GM23338 (cell line): ENCODE data around the gene WBP2. TPM values are rescaled to one million over a fixed set of nuclear protein-coding genes. Genes with fewer than 3 reads are reported as not detected.
"Not testable (repeated sequence)": the region's sequence is repeated elsewhere in the genome, so short reads cannot be mapped to it uniquely, and the experiment has no call there.

ENCODE experiments used
- ATAC-seq: fragments of 200-7000 bp; cut with Tn5 transposase; 3 replicates; pipeline ENCODE4 v1.9.1; 2020
- DNase-seq: peaks from one replicate; pipeline ENCODE4 v3.0.0-alpha.2; 2015; ENCODE audit warnings: low spot score
- H2AFZ ChIP-seq: fragments of 200-600 bp; sonication (generic); 2 replicates; pipeline ENCODE4 v1.8.0; 2016; ENCODE audit warnings: antibody characterized with exemption, mild to moderate bottlenecking, moderate library complexity
- H3F3A ChIP-seq: fragments of 200-600 bp; sonication (generic); replicated peaks from 2 replicates; pipeline ENCODE4 v1.8.0; 2017; ENCODE audit warnings: antibody characterized with exemption, mixed run types, low read depth
- H3K27ac ChIP-seq: fragments of 200-600 bp; sonication (generic); 2 replicates; pipeline ENCODE4 v1.6.1; 2016; ENCODE audit warnings: low read depth
- H3K27me3 ChIP-seq: fragments of 200-600 bp; sonication (generic); 2 replicates; pipeline ENCODE4 v1.8.0; 2016; ENCODE audit warnings: mild to moderate bottlenecking, mixed run types, moderate library complexity; ENCODE audit not compliant: insufficient read depth
- H3K36me3 ChIP-seq: fragments of 200-600 bp; sonication (generic); 2 replicates; pipeline ENCODE4 v1.8.0; 2016; ENCODE audit warnings: mild to moderate bottlenecking; ENCODE audit not compliant: insufficient read depth
- H3K4me1 ChIP-seq: fragments of 200-600 bp; sonication (generic); 2 replicates; pipeline ENCODE4 v1.8.0; 2016; ENCODE audit warnings: mild to moderate bottlenecking, moderate library complexity; ENCODE audit not compliant: insufficient read depth
- H3K4me2 ChIP-seq: fragments of 200-600 bp; sonication (generic); 2 replicates; pipeline ENCODE4 v1.7.1; 2017; ENCODE audit warnings: mixed run types
- H3K4me3 ChIP-seq: fragments of 200-600 bp; sonication (generic); 2 replicates; pipeline ENCODE4 v1.6.1; 2016; ENCODE audit warnings: mixed run types
- H3K79me2 ChIP-seq: fragments of 200-600 bp; sonication (generic); replicated peaks from 2 replicates; pipeline ENCODE4 v1.8.0; 2017; ENCODE audit warnings: mild to moderate bottlenecking; ENCODE audit not compliant: insufficient read depth
- H3K9me2 ChIP-seq: fragments of 200-600 bp; sonication (generic); 2 replicates; pipeline ENCODE4 v1.8.0; 2017; ENCODE audit not compliant: insufficient read depth
- H4K20me1 ChIP-seq: fragments of 200-600 bp; sonication (generic); replicated peaks from 2 replicates; pipeline ENCODE4 v1.8.0; 2017; ENCODE audit warnings: mild to moderate bottlenecking; ENCODE audit not compliant: insufficient read depth
- H3K27ac Mint-ChIP-seq: 2 replicates; pipeline ENCODE4 v1.8.0; 2020; ENCODE audit warnings: inconsistent platforms, mild to moderate bottlenecking, moderate library complexity, mixed read lengths
- H3K27me3 Mint-ChIP-seq: 3 replicates; pipeline ENCODE4 v1.8.0; 2022; ENCODE audit warnings: low read depth, mild to moderate bottlenecking, moderate library complexity, mixed read lengths, inconsistent platforms; ENCODE audit not compliant: insufficient read depth, poor library complexity
- H3K36me3 Mint-ChIP-seq: 3 replicates; pipeline ENCODE4 v1.8.0; 2021; ENCODE audit warnings: low read depth, mild to moderate bottlenecking, inconsistent platforms, moderate library complexity, mixed read lengths
- H3K4me1 Mint-ChIP-seq: 3 replicates; pipeline ENCODE4 v1.8.0; 2020; ENCODE audit warnings: mild to moderate bottlenecking, inconsistent platforms, mixed read lengths
- H3K4me3 Mint-ChIP-seq: 3 replicates; pipeline ENCODE4 v1.8.0; 2021; ENCODE audit warnings: moderate library complexity, mild to moderate bottlenecking, inconsistent platforms, mixed read lengths
- H3K9me3 Mint-ChIP-seq: 3 replicates; pipeline ENCODE4 v1.8.0; 2020; ENCODE audit warnings: moderate library complexity, mild to moderate bottlenecking, inconsistent platforms, mixed read lengths
- CTCF ChIP-seq, 2 experiments: fragments of 200-600 bp in 1 of 2; sonication (generic) in 1 of 2; conservative IDR thresholded peaks; 2 replicates each; pipeline versions ENCODE4 v1.5.1 to v1.6.1; 2016 to 2017; ENCODE audit warnings: antibody characterized with exemption in 2 of 2, low read depth in 2 of 2, mild to moderate bottlenecking in 2 of 2, moderate library complexity in 1 of 2
- EZH2 ChIP-seq: fragments of 200-600 bp; sonication (generic); IDR thresholded peaks from one replicate; pipeline ENCODE4 v1.8.0; 2017; ENCODE audit warnings: antibody characterized with exemption, mild to moderate bottlenecking, low read depth; ENCODE audit not compliant: unreplicated experiment
- ZNF331 ChIP-seq: fragments of 250-450 bp; sonication (Bioruptor Pico); IDR thresholded peaks from 2 replicates; pipeline ENCODE4 v1.5.0; 2020; ENCODE audit warnings: low read depth, mild to moderate bottlenecking, moderate library complexity
- polyA plus RNA-seq: library from polyadenylated mRNA; unstranded; fragments of >200 nt; fragmentation: Nextera tagmentation; extraction: Ambion mirVana; gene quantifications from 2 replicates; pipeline ENCODE4 v1.2.1, GENCODE V29; 2016
- total RNA-seq: library from RNA; depleted of rRNA; stranded (reverse); fragments of >200 nt; shearing (Covaris generic); gene quantifications from 2 replicates; pipeline ENCODE4 v1.2.3, GENCODE V29; 2014

Gene WBP2
- total and polyA plus RNA-seq, 2 experiments from 2014 or later, result 36.2 to 63.5 TPM

GRCh38 chr17:75888484-75888883, 33.3 kb upstream of the WBP2 start:
- Mint-ChIP-seq H3K27ac (no peak overlapping the region), H3K4me1 (no peaks in the 10 kb centered on the region), H3K27me3 (peaks cover 17% of the 10 kb centered on the region), H3K9me3 (no peaks in the 10 kb centered on the region), H3K36me3 (peaks cover 17% of the 10 kb centered on the region), H3K4me3 (no peak overlapping the region)
- H4K20me1 ChIP-seq, result no peaks in the 10 kb centered on the region
- H3K27ac ChIP-seq, result no peak overlapping the region; the same call in 1 of the 2 replicates
- H3K9me2 ChIP-seq, result no peaks in the 10 kb centered on the region
- peaks cover 10% of the 10 kb centered on the region; the same call in 1 of the 2 replicates for H3F3A ChIP-seq
- TF ChIP-seq CTCF (conservative IDR thresholded peaks at IDR 0.05; ENCODE audit: low read depth in 2 of 2), result peak in 1 of 2 experiments; percentile 18; a peak in 1 of 4 replicates
- no peak for TF ChIP-seq EZH2
- no peaks in the 10 kb centered on the region for H3K27me3 ChIP-seq
- no peak overlapping the region for H3K4me3 ChIP-seq
- H3K4me1 ChIP-seq, result no peaks in the 10 kb centered on the region
- ATAC-seq, result peak; percentile 22; the same call in 1 of the 3 replicates
- no peaks in the 10 kb centered on the region for H3K79me2 ChIP-seq
- H3K4me2 ChIP-seq, result no peak overlapping the region
- H2AFZ ChIP-seq, result no peak overlapping the region
- peak; percentile 41 for DNase-seq
- no peaks in the 10 kb centered on the region for H3K36me3 ChIP-seq

GRCh38 chr17:75885860-75886259, 30.7 kb upstream of the WBP2 start:
- H3K4me1 Mint-ChIP-seq, H3K36me3 ChIP-seq, H3K27me3 ChIP-seq, H3K9me2 ChIP-seq, H3K4me3 ChIP-seq, H3K4me1 ChIP-seq, H3K79me2 ChIP-seq, ATAC-seq, H3K27ac ChIP-seq, H4K20me1 ChIP-seq, H3K27ac Mint-ChIP-seq, H3K4me2 ChIP-seq, H3K9me3 Mint-ChIP-seq, H2AFZ ChIP-seq, DNase-seq, H3K4me3 Mint-ChIP-seq: not testable (repeated sequence)
- Mint-ChIP-seq H3K27me3 (peaks cover 13% of the 10 kb centered on the region), H3K36me3 (peaks cover 14% of the 10 kb centered on the region)
- H3F3A ChIP-seq, result peaks cover 10% of the 10 kb centered on the region; the same call in 1 of the 2 replicates

GRCh38 chr17:75885431-75885830, 30.3 kb upstream of the WBP2 start:
- Histone ChIP-seq H3K4me3 (no peak overlapping the region), H3K4me1 (no peaks in the 10 kb centered on the region), H3F3A (peaks cover 10% of the 10 kb centered on the region; the same call in 1 of the 2 replicates), H2AFZ (no peak overlapping the region), H3K4me2 (no peak overlapping the region), H3K79me2 (no peaks in the 10 kb centered on the region), H3K9me2 (no peaks in the 10 kb centered on the region), H3K27ac (no peak overlapping the region), H3K36me3 (no peaks in the 10 kb centered on the region), H4K20me1 (no peaks in the 10 kb centered on the region), H3K27me3 (no peaks in the 10 kb centered on the region)
- H3K9me3 Mint-ChIP-seq, result no peaks in the 10 kb centered on the region
- DNase-seq (no peak), ATAC-seq (no peak)
- peaks cover 11% of the 10 kb centered on the region for H3K36me3 Mint-ChIP-seq
- no peak for TF ChIP-seq ZNF331
- H3K4me3 Mint-ChIP-seq, result no peak overlapping the region
- H3K27me3 Mint-ChIP-seq, result peaks cover 16% of the 10 kb centered on the region
- no peak overlapping the region for H3K27ac Mint-ChIP-seq
- no peaks in the 10 kb centered on the region for H3K4me1 Mint-ChIP-seq
